ENCODE data around the gene ADCY4. TPM values are rescaled to one million over a fixed set of nuclear protein-coding genes. Genes with fewer than 3 reads are reported as not detected.
A peak's percentile ranks its signal among the peaks of the same experiment; 100 is the strongest.

ADCY4 gene
- polyA plus RNA-seq, 1 experiment, result 6.8 TPM

DNA sequence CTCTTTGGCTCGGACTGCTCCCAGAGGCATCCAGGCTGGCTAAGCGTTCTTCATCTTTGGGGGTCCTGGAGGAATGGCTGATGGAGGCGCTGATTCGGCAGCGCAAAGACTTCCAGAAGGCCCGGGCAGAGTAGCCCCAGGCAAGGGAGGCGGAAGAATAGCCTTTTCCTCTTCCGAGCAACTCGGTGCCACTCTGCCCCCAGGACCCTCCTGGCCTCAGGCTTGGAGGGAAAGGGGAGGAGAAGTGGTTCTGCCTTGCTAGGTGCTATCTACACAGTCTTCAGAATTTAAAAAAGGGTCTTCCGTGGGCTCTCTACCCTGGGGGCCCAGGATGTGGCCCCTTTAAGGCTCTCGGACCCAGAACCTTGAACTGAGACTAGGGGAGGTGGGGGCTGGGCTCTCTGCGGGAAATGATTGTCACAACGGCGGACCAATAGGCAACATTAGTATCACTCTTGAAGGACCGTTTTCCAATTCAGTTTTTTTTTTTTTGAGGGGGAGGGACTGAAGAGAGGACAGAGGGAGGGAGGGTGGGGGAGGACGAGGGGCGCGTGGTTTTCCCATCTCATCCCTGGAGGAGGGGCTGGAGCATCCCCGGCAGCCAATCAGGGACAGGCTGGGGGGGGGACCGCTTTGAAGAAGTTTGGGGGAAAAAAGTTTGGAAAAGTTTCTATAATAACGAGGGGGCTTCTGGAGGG is 32.8 kb upstream of the ADCY4 start, which contains the start of gene NFATC4:
Gene NFATC4 (plus strand): TSS at position 671 of the 698 bp plus-strand sequence. CDS start 157 bp downstream, outside the sequence.
- TF ChIP-seq, protein P1, sequence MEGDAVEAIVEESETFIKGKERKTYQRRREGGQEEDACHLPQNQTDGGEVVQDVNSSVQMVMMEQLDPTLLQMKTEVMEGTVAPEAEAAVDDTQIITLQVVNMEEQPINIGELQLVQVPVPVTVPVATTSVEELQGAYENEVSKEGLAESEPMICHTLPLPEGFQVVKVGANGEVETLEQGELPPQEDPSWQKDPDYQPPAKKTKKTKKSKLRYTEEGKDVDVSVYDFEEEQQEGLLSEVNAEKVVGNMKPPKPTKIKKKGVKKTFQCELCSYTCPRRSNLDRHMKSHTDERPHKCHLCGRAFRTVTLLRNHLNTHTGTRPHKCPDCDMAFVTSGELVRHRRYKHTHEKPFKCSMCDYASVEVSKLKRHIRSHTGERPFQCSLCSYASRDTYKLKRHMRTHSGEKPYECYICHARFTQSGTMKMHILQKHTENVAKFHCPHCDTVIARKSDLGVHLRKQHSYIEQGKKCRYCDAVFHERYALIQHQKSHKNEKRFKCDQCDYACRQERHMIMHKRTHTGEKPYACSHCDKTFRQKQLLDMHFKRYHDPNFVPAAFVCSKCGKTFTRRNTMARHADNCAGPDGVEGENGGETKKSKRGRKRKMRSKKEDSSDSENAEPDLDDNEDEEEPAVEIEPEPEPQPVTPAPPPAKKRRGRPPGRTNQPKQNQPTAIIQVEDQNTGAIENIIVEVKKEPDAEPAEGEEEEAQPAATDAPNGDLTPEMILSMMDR (IDR thresholded peaks at IDR 0.05; ENCODE audit: insufficient read depth, low read depth, low read length), result no peak
- DNase-seq (ENCODE audit: low read depth), result peak; percentile 79
- peak within 1 kb of the TSS; percentile 98 for H3K4me3 ChIP-seq (ENCODE audit: low read depth, low read length)
- H3K27me3 ChIP-seq (ENCODE audit: control insufficient read depth, insufficient read depth, low read length), result no peaks in the 10 kb centered on the region
- ChIA-PET POLR2A (no interaction called here), CTCF (interaction anchor here (1.4 to 8.4 kb wide), 3 partner anchors 17 to 63 kb away, joined by 3 to 59 read pairs (median 51); partner anchors contain the start of genes ADCY4, CBLN3 and KHNYN)
- peaks cover 20% of the 10 kb centered on the region for H3K36me3 ChIP-seq (ENCODE audit: control insufficient read depth, insufficient read depth, low read length)

DNA sequence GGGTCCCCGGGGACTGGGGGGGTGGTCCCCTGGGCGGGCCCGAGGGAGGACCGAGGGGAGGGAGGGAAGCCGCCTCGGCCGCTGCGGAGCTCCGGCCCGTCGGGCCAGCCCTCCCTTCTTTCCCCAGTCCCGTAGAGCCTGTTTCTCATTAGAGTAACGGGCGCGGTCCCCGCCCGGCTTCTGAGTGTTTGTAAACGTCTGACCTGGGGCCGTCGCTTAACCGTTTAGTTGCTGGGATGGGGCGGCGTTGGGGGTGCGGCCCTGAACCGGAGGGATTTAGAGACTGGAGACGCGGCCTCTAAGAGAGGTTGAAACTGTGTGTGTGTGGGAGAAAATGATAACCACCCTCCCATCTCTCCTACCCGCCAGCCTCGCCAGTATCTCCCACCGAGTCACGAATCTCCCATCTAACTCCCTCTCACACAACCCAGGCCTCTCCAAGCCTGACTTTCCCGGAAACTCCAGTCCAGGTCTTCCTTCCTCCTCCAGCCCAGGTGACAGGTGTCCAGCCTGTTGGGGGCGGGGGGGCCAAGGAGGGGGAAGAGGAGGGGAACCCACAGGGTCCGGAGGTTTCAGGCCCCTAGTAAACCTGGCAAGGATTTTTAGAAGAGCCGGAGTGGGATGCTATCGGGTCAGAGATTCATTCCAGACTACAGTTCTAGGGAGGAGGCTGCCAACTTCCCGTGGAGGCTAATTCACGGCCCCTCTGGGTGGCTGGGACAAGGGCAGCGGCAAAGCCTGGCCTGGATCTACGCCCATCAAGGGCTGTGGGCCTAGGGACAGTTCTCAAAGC is 32.0 kb upstream of the ADCY4 start:
- TF ChIP-seq, protein P1 (IDR thresholded peaks at IDR 0.05; ENCODE audit: insufficient read depth, low read depth, low read length), result no peak
- peak; percentile 80 for DNase-seq (ENCODE audit: low read depth)
- POLR2A ChIA-PET, result interaction anchor here (0.5 to 1.8 kb wide), 6 partner anchors 12 to 65 kb away, joined by 3 to 9 read pairs (median 3); partner anchors contain the start of genes KHNYN and NYNRIN
- CTCF ChIA-PET, result interaction anchor here (0.7 to 2.3 kb wide), 23 partner anchors 8 to 75 kb away, joined by 3 to 59 read pairs (median 8); partner anchors contain the start of genes ADCY4, CIDEB, NYNRIN and RIPK3
- H3K36me3 ChIP-seq (ENCODE audit: control insufficient read depth, insufficient read depth, low read length), result peaks cover 16% of the 10 kb centered on the region
- peak overlapping the region; percentile 51 for H3K4me3 ChIP-seq (ENCODE audit: low read depth, low read length)
- H3K27me3 ChIP-seq (ENCODE audit: control insufficient read depth, insufficient read depth, low read length), result no peaks in the 10 kb centered on the region

DNA sequence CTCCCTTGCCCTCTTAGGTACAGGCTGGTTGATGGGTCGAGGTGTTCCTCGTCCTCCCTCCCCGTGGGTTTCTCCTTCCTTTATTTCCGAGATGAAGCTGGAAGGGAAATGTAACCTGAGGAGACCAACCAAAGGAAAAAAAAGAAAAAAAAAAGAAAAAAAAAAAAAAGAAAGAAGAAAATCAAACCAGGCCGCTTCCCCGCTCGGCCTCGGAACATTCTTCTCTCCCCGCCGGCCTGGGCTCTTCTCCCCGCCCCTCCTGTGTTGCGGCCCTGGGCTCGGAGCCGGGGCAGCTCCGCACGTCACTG is 31.5 kb upstream of the ADCY4 start:
- Histone ChIP-seq H3K36me3 (ENCODE audit: control insufficient read depth, insufficient read depth, low read length) (peaks cover 13% of the 10 kb centered on the region), H3K4me3 (ENCODE audit: low read depth, low read length) (peak overlapping the region; percentile 29), H3K27me3 (ENCODE audit: control insufficient read depth, insufficient read depth, low read length) (no peaks in the 10 kb centered on the region)
- ChIA-PET CTCF (interaction anchor here (0.7 to 2.3 kb wide), 23 partner anchors 9 to 76 kb away, joined by 3 to 59 read pairs (median 8); partner anchors contain the start of genes ADCY4, CIDEB, NYNRIN and RIPK3), POLR2A (interaction anchor here (0.5 to 1.8 kb wide), 6 partner anchors 13 to 65 kb away, joined by 3 to 9 read pairs (median 3); partner anchors contain the start of genes KHNYN and NYNRIN)
- TF ChIP-seq, protein P1 (IDR thresholded peaks at IDR 0.05; ENCODE audit: insufficient read depth, low read depth, low read length), result no peak
- no peak for DNase-seq (ENCODE audit: low read depth)

DNA sequence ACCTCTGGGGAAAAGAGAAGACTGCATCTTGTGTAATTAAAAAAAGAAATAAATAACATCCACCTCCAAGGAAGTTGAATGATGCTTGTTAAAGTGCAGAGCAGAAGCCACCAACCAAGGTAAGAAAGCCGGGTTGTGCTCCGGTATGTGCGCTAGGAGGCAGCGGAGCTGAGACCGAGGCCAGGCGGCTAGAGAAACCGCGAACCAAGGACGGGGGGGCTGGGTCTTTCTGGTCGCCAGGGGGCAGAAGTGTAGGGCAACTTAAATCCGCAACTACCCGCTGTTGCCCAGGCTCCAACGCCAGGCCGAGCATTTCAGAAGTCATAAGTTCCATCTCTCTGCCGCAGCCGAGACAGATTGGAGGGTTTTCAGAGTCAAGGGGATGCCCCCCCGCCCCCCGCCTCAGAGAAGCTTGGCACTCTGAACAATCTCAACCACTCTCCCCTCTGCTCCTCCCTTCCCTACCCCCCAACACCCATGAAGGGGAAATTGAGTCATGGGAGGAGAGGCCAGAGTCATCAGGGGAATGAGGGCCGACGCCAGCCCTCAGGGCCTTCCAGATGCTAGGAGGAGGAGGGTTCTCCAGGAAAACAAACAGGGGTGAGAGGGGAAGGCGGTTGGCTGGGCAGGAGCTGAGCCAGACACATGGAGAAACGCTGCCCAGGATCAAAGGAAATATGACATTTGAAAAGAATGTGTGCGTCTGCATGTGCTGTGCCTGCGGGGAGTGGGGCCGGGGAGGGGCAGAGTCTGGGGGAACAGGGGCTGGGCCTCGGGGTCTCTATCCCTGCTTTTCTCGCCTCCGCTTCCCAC is 30.9 kb upstream of the ADCY4 start:
- TF ChIP-seq, protein P1 (IDR thresholded peaks at IDR 0.05; ENCODE audit: insufficient read depth, low read depth, low read length), result peak; percentile 88
- Histone ChIP-seq H3K27me3 (ENCODE audit: control insufficient read depth, insufficient read depth, low read length) (no peaks in the 10 kb centered on the region), H3K4me3 (ENCODE audit: low read depth, low read length) (peak overlapping the region; percentile 29), H3K36me3 (ENCODE audit: control insufficient read depth, insufficient read depth, low read length) (peaks cover 10% of the 10 kb centered on the region)
- ChIA-PET CTCF (interaction anchor here (0.6 to 2.3 kb wide), 27 partner anchors 9 to 552 kb away, joined by 3 to 59 read pairs (median 7); partner anchors contain the start of genes ADCY4, CIDEB, NYNRIN and RIPK3), POLR2A (interaction anchor here (0.5 to 1.8 kb wide), 7 partner anchors 14 to 66 kb away, joined by 3 to 9 read pairs (median 3); partner anchors contain the start of genes KHNYN and NYNRIN)
- DNase-seq (ENCODE audit: low read depth), result peak; percentile 81

Data from BJ (cell line).